GM12801 (cell line): ENCODE results near the gene KCNIP1.

Experiments
- TF ChIP-seq, protein P1 (sequence below): IDR thresholded peaks from one replicate; pipeline ENCODE4 v1.5.1; 2011; ENCODE audit warnings: control low read depth; ENCODE audit not compliant: insufficient read length; ENCODE audit errors: extremely low read depth

The KCNIP1 gene

DNA sequence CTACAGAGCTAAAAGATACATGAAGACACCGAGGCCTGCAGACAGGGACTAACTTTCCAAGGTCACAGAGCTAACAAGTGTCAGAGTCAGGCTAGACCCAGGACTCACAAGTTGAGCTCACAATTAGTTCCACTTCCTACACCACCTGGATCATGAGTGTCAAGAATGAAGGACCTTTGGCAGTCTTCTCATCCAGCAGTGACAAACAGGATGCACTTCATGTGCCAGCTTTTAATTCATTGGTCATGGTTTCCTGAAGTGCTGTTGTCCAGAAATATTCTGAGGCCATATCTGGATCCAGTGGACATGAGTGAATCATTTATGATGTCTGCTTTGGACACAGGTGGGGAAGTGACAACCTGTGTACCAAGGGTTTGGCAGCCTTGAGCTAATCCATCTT, 77.4 kb downstream of the KCNIP1 start:
- TF ChIP-seq, protein P1, sequence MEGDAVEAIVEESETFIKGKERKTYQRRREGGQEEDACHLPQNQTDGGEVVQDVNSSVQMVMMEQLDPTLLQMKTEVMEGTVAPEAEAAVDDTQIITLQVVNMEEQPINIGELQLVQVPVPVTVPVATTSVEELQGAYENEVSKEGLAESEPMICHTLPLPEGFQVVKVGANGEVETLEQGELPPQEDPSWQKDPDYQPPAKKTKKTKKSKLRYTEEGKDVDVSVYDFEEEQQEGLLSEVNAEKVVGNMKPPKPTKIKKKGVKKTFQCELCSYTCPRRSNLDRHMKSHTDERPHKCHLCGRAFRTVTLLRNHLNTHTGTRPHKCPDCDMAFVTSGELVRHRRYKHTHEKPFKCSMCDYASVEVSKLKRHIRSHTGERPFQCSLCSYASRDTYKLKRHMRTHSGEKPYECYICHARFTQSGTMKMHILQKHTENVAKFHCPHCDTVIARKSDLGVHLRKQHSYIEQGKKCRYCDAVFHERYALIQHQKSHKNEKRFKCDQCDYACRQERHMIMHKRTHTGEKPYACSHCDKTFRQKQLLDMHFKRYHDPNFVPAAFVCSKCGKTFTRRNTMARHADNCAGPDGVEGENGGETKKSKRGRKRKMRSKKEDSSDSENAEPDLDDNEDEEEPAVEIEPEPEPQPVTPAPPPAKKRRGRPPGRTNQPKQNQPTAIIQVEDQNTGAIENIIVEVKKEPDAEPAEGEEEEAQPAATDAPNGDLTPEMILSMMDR = no peak

DNA sequence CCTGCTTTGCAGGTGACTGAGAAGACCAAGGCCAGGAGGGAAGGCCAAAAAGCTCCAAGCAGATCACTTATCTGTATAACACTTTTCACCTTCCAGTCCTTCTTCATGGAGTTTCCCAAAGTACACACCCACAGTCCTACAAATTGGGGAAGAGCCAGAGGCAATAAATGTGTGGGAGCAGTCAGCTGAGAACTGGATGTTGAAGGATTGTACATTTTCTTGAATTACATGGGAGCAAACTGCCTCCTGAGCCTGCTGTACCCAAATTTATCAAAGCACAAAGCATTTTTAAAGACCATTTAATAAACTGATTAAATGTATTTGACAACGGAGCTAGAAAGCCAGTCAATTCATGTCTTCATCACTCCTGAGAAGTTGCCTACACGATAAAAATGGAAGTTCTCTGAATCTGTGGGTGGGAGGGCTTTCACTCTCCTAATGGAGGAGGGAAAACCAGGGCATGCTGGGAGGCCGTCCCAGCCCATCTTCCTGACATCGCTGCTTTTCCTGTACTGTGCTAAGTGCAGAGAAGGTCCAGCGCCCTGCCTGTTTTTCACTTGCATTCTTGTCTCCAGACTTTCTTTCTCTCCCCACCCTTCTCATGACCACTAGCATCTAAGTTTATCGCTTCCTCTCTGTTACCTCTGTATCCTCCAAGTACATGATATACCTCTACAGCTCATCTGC, 79.0 kb downstream of the KCNIP1 start:
- TF ChIP-seq, protein P1 = no peak

DNA sequence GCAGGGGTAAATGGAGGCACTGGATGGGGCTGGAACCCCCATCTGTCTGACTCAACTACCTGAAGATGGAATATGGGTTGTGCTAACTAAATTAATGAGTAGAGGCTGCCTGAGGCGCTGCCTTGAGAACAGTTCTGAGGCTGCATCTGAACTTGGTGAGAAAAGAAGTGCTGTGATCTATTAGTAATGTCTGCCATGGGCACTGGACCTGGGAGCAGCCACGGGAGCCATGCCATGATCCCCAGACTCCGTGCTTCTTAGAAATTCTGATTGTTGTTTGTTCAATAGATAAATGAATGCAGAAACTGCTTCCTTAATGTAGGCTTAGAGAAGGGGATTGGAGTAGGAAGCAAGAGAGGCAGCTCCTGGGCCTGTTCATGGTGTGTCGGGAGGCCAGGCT, 80.2 kb downstream of the KCNIP1 start:
- TF ChIP-seq, protein P1 = no peak

DNA sequence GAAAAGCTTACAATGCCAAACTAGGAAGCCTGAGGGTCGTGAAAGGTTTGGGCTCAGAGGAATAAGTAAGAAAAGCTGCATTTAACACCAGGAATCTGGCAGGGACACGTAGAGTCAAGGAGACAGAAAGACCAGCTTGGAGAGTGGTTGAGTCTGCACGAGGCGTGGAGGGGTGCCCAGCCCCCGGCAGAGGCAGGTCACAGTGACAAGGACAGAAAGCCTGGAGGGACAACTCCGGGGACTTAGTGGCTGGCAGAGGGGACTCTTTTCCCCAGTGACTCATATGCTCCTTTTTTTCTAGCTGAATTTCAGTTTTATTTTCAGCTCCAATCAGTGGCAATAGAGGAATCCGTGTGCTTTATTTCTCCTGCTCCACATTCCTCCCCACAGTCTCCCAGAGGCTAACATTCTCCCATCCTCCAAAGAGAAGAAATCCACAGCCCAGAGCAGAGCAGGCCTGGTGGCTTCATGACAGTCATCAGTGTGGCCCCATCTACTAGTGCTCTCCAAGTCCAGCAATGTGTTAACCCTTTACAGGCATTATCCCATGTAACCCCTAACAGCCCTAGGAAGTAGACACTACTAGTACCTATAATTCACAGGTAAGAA, 80.7 kb downstream of the KCNIP1 start:
- TF ChIP-seq, protein P1 = no peak

DNA sequence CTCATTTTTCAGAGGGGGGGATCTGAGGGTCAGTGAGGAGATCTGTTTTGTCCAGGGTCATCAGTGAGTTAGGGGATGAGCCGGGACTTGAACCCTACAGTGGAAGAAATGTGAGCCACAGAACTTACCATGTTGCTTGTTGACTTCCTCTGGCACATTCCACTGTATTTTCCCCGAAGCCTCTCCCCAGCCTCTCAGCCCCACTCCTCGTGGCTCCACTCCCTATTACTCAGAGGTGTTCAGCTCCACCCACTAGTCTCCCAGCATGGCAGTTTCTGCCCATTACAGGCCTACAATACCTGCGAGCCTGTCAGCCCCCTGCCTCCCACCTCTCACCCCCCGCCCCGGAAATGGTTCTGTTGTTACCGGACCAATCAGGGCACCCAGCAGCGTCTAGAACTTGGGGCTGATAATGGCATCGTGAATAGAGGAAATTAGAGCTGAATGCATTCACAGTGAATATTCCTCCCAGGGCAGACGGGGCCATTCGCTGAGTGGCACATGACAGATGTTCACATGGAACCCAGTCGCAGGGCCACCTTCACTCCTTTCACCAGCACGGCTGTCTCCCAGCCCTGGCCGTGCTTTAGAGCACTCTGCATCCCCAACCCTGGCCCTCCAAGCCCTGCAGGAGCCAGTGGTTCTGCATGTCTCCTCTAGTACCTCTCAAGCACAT, 81.6 kb downstream of the KCNIP1 start:
- TF ChIP-seq, protein P1 = no peak

DNA sequence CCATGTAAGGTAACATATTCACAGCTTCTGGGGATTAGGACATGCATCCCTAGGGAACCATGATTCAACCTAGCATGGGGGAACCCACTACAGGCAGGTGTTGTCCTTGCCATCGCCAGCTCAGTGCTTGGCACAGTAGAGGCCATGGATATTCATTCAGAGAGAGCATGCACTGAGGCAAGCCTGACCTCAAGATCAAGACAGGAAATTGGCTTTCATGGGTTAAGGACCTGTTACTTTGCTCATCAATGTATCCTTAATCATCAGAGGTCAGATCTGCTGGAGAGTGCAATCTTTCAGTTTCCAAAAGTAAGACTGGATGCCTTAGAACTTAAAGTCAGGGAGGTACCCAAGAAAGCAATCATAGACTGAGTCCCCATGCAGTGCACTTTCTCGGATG, 84.0 kb downstream of the KCNIP1 start:
- TF ChIP-seq, protein P1 = no peak

DNA sequence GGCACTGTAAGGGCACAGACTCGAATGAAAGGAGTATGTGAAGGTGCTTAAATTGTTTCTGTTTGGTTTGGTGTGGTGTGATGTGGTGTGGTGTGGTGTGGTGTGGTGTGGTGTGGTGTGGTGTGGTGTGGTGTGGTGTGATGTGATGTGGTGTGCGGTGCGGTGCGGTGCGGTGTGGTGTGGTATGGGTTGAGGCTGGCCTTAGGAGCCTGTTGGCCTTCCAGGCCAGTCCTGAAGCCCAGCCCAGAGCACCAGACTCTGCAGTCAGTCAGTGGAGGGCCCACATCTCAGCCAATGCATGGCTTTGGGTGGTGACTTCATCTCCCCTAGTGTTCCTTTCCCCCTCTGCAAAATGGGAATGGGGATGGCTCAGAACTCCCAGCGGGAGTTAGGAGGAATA, 85.8 kb downstream of the KCNIP1 start:
- TF ChIP-seq, protein P1 = no peak
